NT2/D1 (cell line): Measurements from ENCODE around the gene HPS3.
A peak's percentile ranks its signal among the peaks of the same experiment; 100 is the strongest.

Experiments used
- DNase-seq: peaks from one replicate; pipeline ENCODE4 v3.0.0-alpha.2; 2011; ENCODE audit warnings: low read depth, low spot score
- H3K27me3 ChIP-seq: 2 replicates; pipeline ENCODE4 v1.6.0; 2011; ENCODE audit warnings: mild to moderate bottlenecking; ENCODE audit not compliant: insufficient read length, insufficient read depth
- H3K36me3 ChIP-seq: 2 replicates; pipeline ENCODE4 v1.6.1; 2011; ENCODE audit warnings: mild to moderate bottlenecking, low read length, mixed read lengths; ENCODE audit not compliant: insufficient read depth, insufficient read length
- H3K4me1 ChIP-seq: 2 replicates; pipeline ENCODE4 v1.5.1; 2011; ENCODE audit not compliant: insufficient read depth, insufficient read length
- H3K4me3 ChIP-seq: 2 replicates; pipeline ENCODE4 v1.5.1; 2011; ENCODE audit warnings: low read depth; ENCODE audit not compliant: insufficient read length
- H3K9ac ChIP-seq: 2 replicates; pipeline ENCODE4 v1.6.0; 2011; ENCODE audit warnings: low read depth; ENCODE audit not compliant: insufficient read length
- H3K9me3 ChIP-seq: 2 replicates; pipeline ENCODE4 v1.5.1; 2011; ENCODE audit warnings: mild to moderate bottlenecking, low read length; ENCODE audit not compliant: insufficient read depth
- SUZ12 ChIP-seq: IDR thresholded peaks from 2 replicates; pipeline ENCODE4 v1.6.1; 2011; ENCODE audit not compliant: insufficient read length, insufficient read depth; ENCODE audit errors: extremely low read depth
- YY1 ChIP-seq: IDR thresholded peaks from 2 replicates; pipeline ENCODE4 v1.6.1; 2011; ENCODE audit not compliant: insufficient read length, insufficient read depth
- ZNF274 ChIP-seq: IDR thresholded peaks from 2 replicates; pipeline ENCODE4 v1.6.1; 2011; ENCODE audit warnings: mild to moderate bottlenecking, low read depth, low read length

Gene HPS3

GRCh38 chr3:149170672-149171071 lies 41.2 kb downstream of the HPS3 start:
- TF ChIP-seq ZNF274 (no peak), YY1 (no peak), SUZ12 (no peak)
- no peak for DNase-seq
- no peak overlapping the region for H3K9ac ChIP-seq
- H3K4me3 ChIP-seq = no peak overlapping the region
- peaks cover 66% of the 10 kb centered on the region for H3K36me3 ChIP-seq
- H3K27me3 ChIP-seq = no peaks in the 10 kb centered on the region
- H3K9me3 ChIP-seq = 0 out of 2 replicates have a peak, but pooled peaks cover 2% of the 10 kb centered on the region
- no peaks in the 10 kb centered on the region for H3K4me1 ChIP-seq

GRCh38 chr3:149174901-149175300 lies 45.5 kb downstream of the HPS3 start:
- H3K36me3 ChIP-seq = peaks cover 50% of the 10 kb centered on the region
- no peaks in the 10 kb centered on the region for H3K4me1 ChIP-seq
- no peaks in the 10 kb centered on the region for H3K27me3 ChIP-seq
- TF ChIP-seq YY1 = no peak
- no peak for TF ChIP-seq ZNF274
- TF ChIP-seq SUZ12 = no peak
- no peak overlapping the region for H3K9ac ChIP-seq
- no peak for DNase-seq
- H3K9me3 ChIP-seq = peaks cover 26% of the 10 kb centered on the region
- H3K4me3 ChIP-seq = no peak overlapping the region

GRCh38 chr3:149177122-149177521 lies 47.7 kb downstream of the HPS3 start:
- peaks cover 34% of the 10 kb centered on the region for H3K36me3 ChIP-seq
- TF ChIP-seq YY1 (no peak), ZNF274 (no peak)

GRCh38 chr3:149179220-149179619 lies 49.8 kb downstream of the HPS3 start:
- Histone ChIP-seq H3K9ac (no peak overlapping the region), H3K36me3 (peaks cover 24% of the 10 kb centered on the region), H3K4me3 (no peak overlapping the region), H3K9me3 (peaks cover 26% of the 10 kb centered on the region), H3K4me1 (no peaks in the 10 kb centered on the region), H3K27me3 (no peaks in the 10 kb centered on the region)
- DNase-seq = no peak
- TF ChIP-seq SUZ12 = no peak
- TF ChIP-seq YY1 = no peak
- TF ChIP-seq ZNF274 = no peak

More at GRCh38 chr3:149177122-149177521, 47.7 kb downstream of the HPS3 start:
- Histone ChIP-seq H3K4me3 (no peak overlapping the region), H3K27me3 (no peaks in the 10 kb centered on the region), H3K9ac (no peak overlapping the region), H3K9me3 (peaks cover 26% of the 10 kb centered on the region), H3K4me1 (no peaks in the 10 kb centered on the region)
- DNase-seq = no peak

GRCh38 chr3:149180057-149180573 lies 50.7 kb downstream of the HPS3 start:
- H3K4me3 ChIP-seq = no peak overlapping the region
- H3K4me1 ChIP-seq = no peaks in the 10 kb centered on the region

GRCh38 chr3:149181182-149181581 lies 51.7 kb downstream of the HPS3 start:
- Histone ChIP-seq H3K9ac (no peak overlapping the region), H3K27me3 (no peaks in the 10 kb centered on the region), H3K9me3 (peaks cover 20% of the 10 kb centered on the region), H3K4me1 (no peaks in the 10 kb centered on the region), H3K4me3 (no peak overlapping the region), H3K36me3 (peaks cover 16% of the 10 kb centered on the region)
- DNase-seq = no peak
- TF ChIP-seq ZNF274 (no peak), SUZ12 (no peak)

More at GRCh38 chr3:149180057-149180573, 50.7 kb downstream of the HPS3 start:
- Histone ChIP-seq H3K27me3 (no peaks in the 10 kb centered on the region), H3K9ac (no peak overlapping the region), H3K9me3 (peaks cover 26% of the 10 kb centered on the region), H3K36me3 (peaks cover 24% of the 10 kb centered on the region)
- DNase-seq = no peak
- TF ChIP-seq SUZ12 (no peak), ZNF274 (no peak), YY1 (no peak)

GRCh38 chr3:149186219-149186618 lies 56.8 kb downstream of the HPS3 start:
- no peaks in the 10 kb centered on the region for H3K27me3 ChIP-seq
- TF ChIP-seq ZNF274 (no peak), YY1 (no peak), SUZ12 (no peak)
- no peak overlapping the region for H3K4me3 ChIP-seq
- no peak overlapping the region for H3K9ac ChIP-seq
- no peaks in the 10 kb centered on the region for H3K4me1 ChIP-seq
- H3K9me3 ChIP-seq = peaks cover 16% of the 10 kb centered on the region
- no peak for DNase-seq
- no peaks in the 10 kb centered on the region for H3K36me3 ChIP-seq

GRCh38 chr3:149186721-149187120 lies 57.3 kb downstream of the HPS3 start:
- no peaks in the 10 kb centered on the region for H3K36me3 ChIP-seq
- TF ChIP-seq ZNF274 = no peak
- TF ChIP-seq SUZ12 = no peak
- H3K27me3 ChIP-seq = no peaks in the 10 kb centered on the region
- no peak overlapping the region for H3K4me3 ChIP-seq
- H3K4me1 ChIP-seq = no peaks in the 10 kb centered on the region
- H3K9me3 ChIP-seq = peaks cover 18% of the 10 kb centered on the region
- peak; percentile 36 for DNase-seq
- no peak overlapping the region for H3K9ac ChIP-seq
